Mesothelial cell of epicardium (in vitro differentiated cells): ENCODE measurements around the gene EPS8. TPM values are rescaled to one million over a fixed set of nuclear protein-coding genes. Genes with fewer than 3 reads are reported as not detected.

Experiments
- DNase-seq, 2 experiments: peaks; one replicate each; pipeline ENCODE4 v3.0.0; 2021; ENCODE audit warnings: low spot score in 2 of 2; ENCODE audit not compliant: unreplicated experiment in 2 of 2
- H3K27ac Mint-ChIP-seq: 2 replicates; pipeline ENCODE4 v1.8.0; 2021; ENCODE audit warnings: mixed read lengths
- H3K27me3 Mint-ChIP-seq: 2 replicates; pipeline ENCODE4 v1.8.0; 2021; ENCODE audit warnings: low read depth, mixed read lengths
- H3K36me3 Mint-ChIP-seq: 2 replicates; pipeline ENCODE4 v1.8.0; 2021; ENCODE audit warnings: mixed read lengths
- H3K4me1 Mint-ChIP-seq: 2 replicates; pipeline ENCODE4 v1.8.0; 2021; ENCODE audit warnings: mixed read lengths
- H3K4me3 Mint-ChIP-seq: 2 replicates; pipeline ENCODE4 v1.8.0; 2021; ENCODE audit warnings: mild to moderate bottlenecking, moderate library complexity, mixed read lengths
- H3K9me3 Mint-ChIP-seq: 2 replicates; pipeline ENCODE4 v1.8.0; 2021; ENCODE audit warnings: mixed read lengths
- CTCF ChIP-seq: fragments of 200-600 bp; sonication (generic); IDR thresholded peaks from one replicate; pipeline ENCODE4 v1.5.0; 2021; ENCODE audit warnings: antibody characterized with exemption; ENCODE audit not compliant: unreplicated experiment
- total RNA-seq: library from RNA; stranded (reverse); gene quantifications from 3 replicates; pipeline ENCODE4 v1.2.1, GENCODE V29; 2021

EPS8 gene
- total RNA-seq, 1 donor from 2014 or later = 24.8 TPM

- TF ChIP-seq CTCF = no peak
- peaks cover 6% of the 10 kb centered on the region for H3K9me3 Mint-ChIP-seq
- H3K4me1 Mint-ChIP-seq = no peaks in the 10 kb centered on the region
- H3K36me3 Mint-ChIP-seq = peaks cover 2% of the 10 kb centered on the region
- H3K4me3 Mint-ChIP-seq = no peak overlapping the region
- no peaks in the 10 kb centered on the region for H3K27me3 Mint-ChIP-seq
- H3K27ac Mint-ChIP-seq = no peak overlapping the region
- no peak for DNase-seq
Measured at GRCh38 chr12:15735837-15736615, 53.2 kb downstream of the EPS8 start.

GRCh38 chr12:15733136-15733535 is 56.1 kb downstream of the EPS8 start:
- no peaks in the 10 kb centered on the region for H3K4me1 Mint-ChIP-seq
- DNase-seq = no peak
- H3K4me3 Mint-ChIP-seq = no peak overlapping the region
- peaks cover 13% of the 10 kb centered on the region for H3K36me3 Mint-ChIP-seq
- TF ChIP-seq CTCF = no peak
- H3K27me3 Mint-ChIP-seq = no peaks in the 10 kb centered on the region
- H3K27ac Mint-ChIP-seq = no peak overlapping the region
- H3K9me3 Mint-ChIP-seq = peaks cover 23% of the 10 kb centered on the region

- no peak overlapping the region for H3K27ac Mint-ChIP-seq
- DNase-seq = no peak
- H3K4me1 Mint-ChIP-seq = no peaks in the 10 kb centered on the region
- H3K36me3 Mint-ChIP-seq = peaks cover 13% of the 10 kb centered on the region
- H3K27me3 Mint-ChIP-seq = no peaks in the 10 kb centered on the region
- no peak overlapping the region for H3K4me3 Mint-ChIP-seq
- peaks cover 23% of the 10 kb centered on the region for H3K9me3 Mint-ChIP-seq
- no peak for TF ChIP-seq CTCF
Measured at GRCh38 chr12:15732341-15733061, 56.7 kb downstream of the EPS8 start.

GRCh38 chr12:15731940-15732339 is 57.2 kb downstream of the EPS8 start:
- no peaks in the 10 kb centered on the region for H3K27me3 Mint-ChIP-seq
- DNase-seq = no peak
- peaks cover 23% of the 10 kb centered on the region for H3K9me3 Mint-ChIP-seq
- H3K36me3 Mint-ChIP-seq = peaks cover 13% of the 10 kb centered on the region
- TF ChIP-seq CTCF = no peak
- H3K4me3 Mint-ChIP-seq = no peak overlapping the region
- no peak overlapping the region for H3K27ac Mint-ChIP-seq
- no peaks in the 10 kb centered on the region for H3K4me1 Mint-ChIP-seq

- peaks cover 20% of the 10 kb centered on the region for H3K4me1 Mint-ChIP-seq
- DNase-seq = no peak
- peaks cover 20% of the 10 kb centered on the region for H3K9me3 Mint-ChIP-seq
- H3K36me3 Mint-ChIP-seq = peaks cover 10% of the 10 kb centered on the region
- H3K4me3 Mint-ChIP-seq = no peak overlapping the region
- no peak overlapping the region for H3K27ac Mint-ChIP-seq
- no peaks in the 10 kb centered on the region for H3K27me3 Mint-ChIP-seq
- no peak for TF ChIP-seq CTCF
Measured at GRCh38 chr12:15729097-15729496, 60.1 kb downstream of the EPS8 start.
